ENCODE data around the gene PCSK1N. TPM values are rescaled to one million over a fixed set of nuclear protein-coding genes. Genes with fewer than 3 reads are reported as not detected.

The PCSK1N gene
- total RNA-seq, 1 experiment from 2014 or later = 19.5 TPM

- no peak for TF ChIP-seq CTCF (IDR thresholded peaks at IDR 0.05; ENCODE audit: insufficient read depth in 1 of 2, low read depth in 1 of 2, low read length in 1 of 2, severe bottlenecking in 1 of 2, unreplicated experiment in 1 of 2)
- ChIA-PET POLR2A (interaction anchor here (0.6 to 0.7 kb wide), 2 partner anchors 77 to 158 kb away, joined by 3 read pairs; partner anchors contain the start of gene SLC35A2), CTCF (interaction anchor here (1.0 to 1.2 kb wide), 2 partner anchors 33 to 186 kb away, joined by 3 to 4 read pairs; no protein-coding TSS in a partner anchor)
- H3K4me3 Mint-ChIP-seq (ENCODE audit: unreplicated experiment) = peak overlapping the region; percentile 80
- H3K27me3 Mint-ChIP-seq (ENCODE audit: insufficient read depth, unreplicated experiment) = no peaks in the 10 kb centered on the region
- Histone ChIP-seq H3K27me3 (replicated peaks; ENCODE audit: control insufficient read depth, insufficient read depth, low read length) (no peaks in the 10 kb centered on the region), H3K4me3 (ENCODE audit: low read depth, low read length) (peak overlapping the region; percentile 51), H3K4me1 (no peaks in the 10 kb centered on the region), H3K9me3 (no peaks in the 10 kb centered on the region), H3K36me3 (ENCODE audit: control insufficient read depth, insufficient read depth, low read length) (no peaks in the 10 kb centered on the region)
- DNase-seq = no peak
- no peak overlapping the region for H3K27ac Mint-ChIP-seq (ENCODE audit: unreplicated experiment)
- intact Hi-C loops (cut with micrococcal nuclease; ENCODE audit: unreplicated experiment) = no loop called here
- H3K9me3 Mint-ChIP-seq (ENCODE audit: unreplicated experiment) = no peaks in the 10 kb centered on the region
- peaks cover 11% of the 10 kb centered on the region for H3K4me1 Mint-ChIP-seq (ENCODE audit: low read depth, unreplicated experiment)
- peaks cover 10% of the 10 kb centered on the region for H3K36me3 Mint-ChIP-seq (ENCODE audit: insufficient read depth, unreplicated experiment)
- TSS peak; percentile 66 for BruUV-seq (replicated peaks)
Measured at GRCh38 chrX:48834383-48834709, 1.1 kb downstream of the PCSK1N start.

GRCh38 chrX:48833542-48834138 lies 1.8 kb downstream of the PCSK1N start:
- POLR2A ChIA-PET = interaction anchor here (0.7 kb wide), 1 partner anchor 157 kb away, joined by 3 read pairs; no protein-coding TSS in a partner anchor
- CTCF ChIA-PET = interaction anchor here (1.0 to 1.2 kb wide), 2 partner anchors 34 to 185 kb away, joined by 3 to 4 read pairs; no protein-coding TSS in a partner anchor
- intact Hi-C loops (cut with micrococcal nuclease; ENCODE audit: unreplicated experiment) = no loop called here
- H3K36me3 ChIP-seq (ENCODE audit: control insufficient read depth, insufficient read depth, low read length) = no peaks in the 10 kb centered on the region
- TF ChIP-seq CTCF (IDR thresholded peaks at IDR 0.05; ENCODE audit: insufficient read depth in 1 of 2, low read depth in 1 of 2, low read length in 1 of 2, severe bottlenecking in 1 of 2, unreplicated experiment in 1 of 2) = peak in 1 of 2 experiments; percentile 29
- peak overlapping the region; percentile 80 for H3K4me3 Mint-ChIP-seq (ENCODE audit: unreplicated experiment)
- H3K27ac Mint-ChIP-seq (ENCODE audit: unreplicated experiment) = no peak overlapping the region
- no peaks in the 10 kb centered on the region for H3K9me3 Mint-ChIP-seq (ENCODE audit: unreplicated experiment)
- BruUV-seq (replicated peaks) = no TSS peak
- H3K4me1 Mint-ChIP-seq (ENCODE audit: low read depth, unreplicated experiment) = peaks cover 11% of the 10 kb centered on the region
- H3K27me3 ChIP-seq (replicated peaks; ENCODE audit: control insufficient read depth, insufficient read depth, low read length) = no peaks in the 10 kb centered on the region
- H3K36me3 Mint-ChIP-seq (ENCODE audit: insufficient read depth, unreplicated experiment) = peaks cover 10% of the 10 kb centered on the region
- peak in 1 of 2 experiments; percentile 10 for DNase-seq
- H3K4me3 ChIP-seq (ENCODE audit: low read depth, low read length) = no peak overlapping the region
- H3K27me3 Mint-ChIP-seq (ENCODE audit: insufficient read depth, unreplicated experiment) = no peaks in the 10 kb centered on the region
- H3K4me1 ChIP-seq = no peaks in the 10 kb centered on the region
- no peaks in the 10 kb centered on the region for H3K9me3 ChIP-seq

- TF ChIP-seq CTCF (IDR thresholded peaks at IDR 0.05; ENCODE audit: insufficient read depth in 1 of 2, low read depth in 1 of 2, low read length in 1 of 2, severe bottlenecking in 1 of 2, unreplicated experiment in 1 of 2) = no peak
Measured at GRCh38 chrX:48831909-48832291, 3.5 kb downstream of the PCSK1N start.

More at GRCh38 chrX:48831909-48832291, 3.5 kb downstream of the PCSK1N start:
- H3K36me3 ChIP-seq (ENCODE audit: control insufficient read depth, insufficient read depth, low read length) = no peaks in the 10 kb centered on the region
- H3K27me3 ChIP-seq (replicated peaks; ENCODE audit: control insufficient read depth, insufficient read depth, low read length) = no peaks in the 10 kb centered on the region
- Mint-ChIP-seq H3K4me3 (ENCODE audit: unreplicated experiment) (no peak overlapping the region), H3K27me3 (ENCODE audit: insufficient read depth, unreplicated experiment) (no peaks in the 10 kb centered on the region), H3K4me1 (ENCODE audit: low read depth, unreplicated experiment) (peaks cover 11% of the 10 kb centered on the region), H3K27ac (ENCODE audit: unreplicated experiment) (no peak overlapping the region), H3K36me3 (ENCODE audit: insufficient read depth, unreplicated experiment) (peaks cover 10% of the 10 kb centered on the region), H3K9me3 (ENCODE audit: unreplicated experiment) (no peaks in the 10 kb centered on the region)
- DNase-seq = no peak
- intact Hi-C loops (cut with micrococcal nuclease; ENCODE audit: unreplicated experiment) = no loop called here
- ChIA-PET CTCF (no interaction called here), POLR2A (no interaction called here)
- H3K9me3 ChIP-seq = no peaks in the 10 kb centered on the region
- no peak overlapping the region for H3K4me3 ChIP-seq (ENCODE audit: low read depth, low read length)
- H3K4me1 ChIP-seq = no peaks in the 10 kb centered on the region
- no TSS peak for BruUV-seq (replicated peaks)

All from Caco-2 (cell line).